Central memory CD4-positive, alpha-beta T cell (primary cell): Measurements from ENCODE around the gene SLC25A41.
A peak's percentile ranks its signal among the peaks of the same experiment; 100 is the strongest.
"Not testable (repeated sequence)": the region's sequence is repeated elsewhere in the genome, so short reads cannot be mapped to it uniquely, and the experiment has no call there.

Experiments used
- DNase-seq: peaks from one replicate; pipeline ENCODE4 v3.0.0; 2022

Gene SLC25A41

GRCh38 chr19:6460099-6460884 lies 26.7 kb upstream of the SLC25A41 start:
- peak; percentile 95 for DNase-seq

GRCh38 chr19:6459262-6460098 lies 25.9 kb upstream of the SLC25A41 start, which contains the start of gene SLC25A23:
SLC25A23 (minus strand) TSS chr19:6459792; CDS start chr19:6459628, 164 bp downstream.
- DNase-seq, result peak; percentile 31

- no peak for DNase-seq
These were observed 25.2 kb upstream of the SLC25A41 start for GRCh38 chr19:6458695-6459261.

- no peak for DNase-seq
These were observed 24.6 kb upstream of the SLC25A41 start for GRCh38 chr19:6457958-6458694.

GRCh38 chr19:6455924-6456323 lies 22.4 kb upstream of the SLC25A41 start:
- DNase-seq, result no peak

- no peak for DNase-seq
These were observed 20.5 kb upstream of the SLC25A41 start for GRCh38 chr19:6453951-6454565.

- DNase-seq, result no peak
These were observed 19.3 kb upstream of the SLC25A41 start for GRCh38 chr19:6452899-6453298.

GRCh38 chr19:6452223-6452614 lies 18.7 kb upstream of the SLC25A41 start:
- DNase-seq, result no peak

- no peak for DNase-seq
These were observed 18.1 kb upstream of the SLC25A41 start for GRCh38 chr19:6451583-6452222.

- no peak for DNase-seq
These were observed 16.6 kb upstream of the SLC25A41 start for GRCh38 chr19:6450166-6450565.

GRCh38 chr19:6448045-6448444 lies 14.5 kb upstream of the SLC25A41 start:
- DNase-seq, result no peak

- no peak for DNase-seq
These were observed 12.9 kb upstream of the SLC25A41 start for GRCh38 chr19:6446452-6446851.

- DNase-seq, result no peak
These were observed 10.4 kb upstream of the SLC25A41 start for GRCh38 chr19:6443986-6444385.

- DNase-seq, result no peak
These were observed 8.6 kb upstream of the SLC25A41 start for GRCh38 chr19:6442087-6442688.

- no peak for DNase-seq
These were observed 7.3 kb upstream of the SLC25A41 start for GRCh38 chr19:6440905-6441304.

GRCh38 chr19:6439743-6440142 lies 6.2 kb upstream of the SLC25A41 start:
- no peak for DNase-seq

- DNase-seq, result no peak
These were observed 398 bp downstream of the SLC25A41 start for GRCh38 chr19:6433165-6433564.

- no peak for DNase-seq
These were observed 1.7 kb downstream of the SLC25A41 start for GRCh38 chr19:6431891-6432290.

- DNase-seq, result no peak
These were observed 3.9 kb downstream of the SLC25A41 start for GRCh38 chr19:6429419-6430221.

- DNase-seq, result not testable (repeated sequence)
These were observed 4.7 kb downstream of the SLC25A41 start for GRCh38 chr19:6428692-6429418.
